Right atrium auricular region (tissue), 2 donors: ENCODE results near the gene TMEM139. TPM values are rescaled to one million over a fixed set of nuclear protein-coding genes. Genes with fewer than 3 reads are reported as not detected.
A peak's percentile ranks its signal among the peaks of the same experiment; 100 is the strongest.

Experiments
- DNase-seq: peaks from one replicate; pipeline ENCODE4 v3.0.0-alpha.2; 2019; ENCODE audit warnings: low spot score
- H3K27ac ChIP-seq, 2 donors: fragments of 200-600 bp; sonication (generic); 1 replicate in 1 of 2; 2 replicates in 1 of 2; pipeline ENCODE4 v1.5.1; 2016 to 2019
- H3K27me3 ChIP-seq, 2 donors: fragments of 200-600 bp; sonication (generic); one replicate each; pipeline versions ENCODE4 v1.5.1 to v1.6.0; 2017 to 2019
- H3K36me3 ChIP-seq: fragments of 200-600 bp; sonication (generic); one replicate; pipeline ENCODE4 v1.5.1; 2016
- H3K4me1 ChIP-seq, 2 donors: fragments of 200-600 bp; sonication (generic); one replicate each; pipeline versions ENCODE4 v1.5.1 to v1.6.0; 2017 to 2019
- H3K4me3 ChIP-seq, 2 donors: fragments of 200-600 bp; sonication (generic); 1 replicate in 1 of 2; 2 replicates in 1 of 2; pipeline ENCODE4 v1.5.1; 2017 to 2019; ENCODE audit warnings: mild to moderate bottlenecking in 1 of 2, moderate library complexity in 1 of 2
- H3K9me3 ChIP-seq, 2 donors: fragments of 200-600 bp; sonication (generic); one replicate each; pipeline ENCODE4 v1.5.1; 2019
- total RNA-seq, 2 donors: library from RNA; depleted of rRNA; stranded (reverse); fragments of >200 nt; gene quantifications; one replicate each; pipeline ENCODE4 v1.1.0, GENCODE V29; 2016
- TF ChIP-seq, protein P1 (sequence below), 2 donors: fragments of 200-600 bp; sonication (generic); IDR thresholded peaks; one replicate each; pipeline ENCODE4 v1.5.1; 2019; ENCODE audit warnings: antibody characterized with exemption in 2 of 2

The TMEM139 gene
- total RNA-seq, 2 donors from 2014 or later: 7.8 to 12.3 TPM

DNA sequence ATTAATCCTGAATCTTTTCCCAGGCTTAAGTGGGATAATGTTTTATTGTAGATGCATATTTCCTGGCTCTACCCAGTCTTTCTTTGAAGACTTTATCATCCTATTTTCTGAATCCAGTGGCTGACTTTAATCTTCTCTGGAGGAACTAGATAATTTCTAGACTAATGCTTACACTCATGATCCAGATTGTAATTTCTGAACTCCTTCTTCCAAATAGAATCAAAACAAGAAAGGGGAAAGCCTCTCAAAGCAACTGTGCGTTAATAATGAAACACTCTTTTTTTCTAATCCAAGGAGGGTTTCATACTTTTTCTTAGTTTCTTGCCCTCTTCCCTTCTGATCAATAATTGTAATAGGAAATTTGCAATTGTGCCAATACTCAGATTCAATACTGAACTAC is 13.5 kb upstream of the TMEM139 start:
- Histone ChIP-seq H3K4me1 (no peaks in the 10 kb centered on the region), H3K27ac (no peak overlapping the region), H3K27me3 (no peaks in the 10 kb centered on the region), H3K36me3 (peaks cover 29% of the 10 kb centered on the region), H3K9me3 (no peaks in the 10 kb centered on the region), H3K4me3 (no peak overlapping the region)
- TF ChIP-seq, protein P1, sequence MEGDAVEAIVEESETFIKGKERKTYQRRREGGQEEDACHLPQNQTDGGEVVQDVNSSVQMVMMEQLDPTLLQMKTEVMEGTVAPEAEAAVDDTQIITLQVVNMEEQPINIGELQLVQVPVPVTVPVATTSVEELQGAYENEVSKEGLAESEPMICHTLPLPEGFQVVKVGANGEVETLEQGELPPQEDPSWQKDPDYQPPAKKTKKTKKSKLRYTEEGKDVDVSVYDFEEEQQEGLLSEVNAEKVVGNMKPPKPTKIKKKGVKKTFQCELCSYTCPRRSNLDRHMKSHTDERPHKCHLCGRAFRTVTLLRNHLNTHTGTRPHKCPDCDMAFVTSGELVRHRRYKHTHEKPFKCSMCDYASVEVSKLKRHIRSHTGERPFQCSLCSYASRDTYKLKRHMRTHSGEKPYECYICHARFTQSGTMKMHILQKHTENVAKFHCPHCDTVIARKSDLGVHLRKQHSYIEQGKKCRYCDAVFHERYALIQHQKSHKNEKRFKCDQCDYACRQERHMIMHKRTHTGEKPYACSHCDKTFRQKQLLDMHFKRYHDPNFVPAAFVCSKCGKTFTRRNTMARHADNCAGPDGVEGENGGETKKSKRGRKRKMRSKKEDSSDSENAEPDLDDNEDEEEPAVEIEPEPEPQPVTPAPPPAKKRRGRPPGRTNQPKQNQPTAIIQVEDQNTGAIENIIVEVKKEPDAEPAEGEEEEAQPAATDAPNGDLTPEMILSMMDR (IDR thresholded peaks at IDR 0.05): no peak
- no peak for DNase-seq

DNA sequence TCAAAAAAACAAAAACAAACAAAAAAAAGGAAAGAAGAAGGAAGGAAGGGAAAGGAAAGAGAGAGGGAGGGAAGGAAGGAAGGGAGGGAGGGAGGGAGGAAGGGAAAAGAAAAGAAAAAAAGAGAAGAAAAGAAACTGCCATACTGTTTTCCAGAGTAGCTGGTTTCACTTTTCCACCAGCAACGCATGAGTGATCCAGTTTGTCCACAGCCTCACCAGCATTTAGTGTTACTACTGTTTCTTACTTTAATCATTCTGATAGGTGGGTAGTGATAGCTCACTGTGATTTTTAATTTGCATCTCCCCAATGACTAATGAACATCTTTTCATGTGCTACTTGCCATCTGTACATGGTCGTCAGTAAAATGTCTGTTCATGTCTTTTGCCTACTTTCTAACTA is 11.9 kb upstream of the TMEM139 start:
- peaks cover 21% of the 10 kb centered on the region for H3K36me3 ChIP-seq
- DNase-seq: no peak
- TF ChIP-seq, protein P1 (IDR thresholded peaks at IDR 0.05): no peak

DNA sequence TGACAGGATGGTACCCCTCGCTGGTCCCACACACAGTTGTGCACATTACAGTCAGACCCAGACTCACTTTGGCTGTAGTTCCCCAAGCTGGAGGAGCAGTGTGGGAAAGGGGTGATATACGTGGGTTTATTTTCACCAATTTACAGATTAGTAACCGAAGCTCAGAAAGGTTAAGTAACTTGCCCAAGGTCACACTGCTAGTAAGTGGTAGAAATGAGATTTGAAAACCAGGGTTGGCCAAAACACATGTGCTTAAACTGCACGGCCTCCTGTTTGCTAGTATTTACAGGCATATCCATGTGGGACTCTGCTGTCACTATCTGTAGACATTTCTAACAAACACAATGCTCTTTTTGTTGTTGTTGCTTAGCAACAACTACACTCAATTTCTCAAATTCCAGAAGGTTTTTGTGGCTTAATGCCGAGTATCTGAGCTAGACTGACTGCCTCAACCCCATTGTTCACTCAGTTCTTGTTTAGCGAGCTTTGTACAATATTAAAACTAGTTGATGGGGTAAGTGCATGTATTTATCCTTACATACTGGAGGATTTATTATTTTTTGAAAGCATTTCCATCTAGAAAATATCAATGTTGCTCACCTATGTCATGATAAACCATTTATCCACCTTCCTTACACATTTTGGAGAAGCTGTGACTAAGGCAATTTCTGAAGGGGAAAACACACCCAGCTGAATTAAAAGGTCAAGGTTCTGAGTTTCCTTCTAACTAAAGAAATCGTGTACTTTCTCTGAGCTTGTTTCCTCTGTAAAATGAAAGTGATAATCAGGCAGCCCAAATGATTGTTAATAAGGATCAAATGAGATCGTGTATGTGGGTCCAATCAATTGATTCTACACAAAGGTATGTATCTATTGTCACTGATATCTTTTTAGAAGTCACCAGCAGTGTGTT is 5.3 kb upstream of the TMEM139 start:
- peak overlapping the region; percentile 34 to 44 for H3K27ac ChIP-seq
- no peak for DNase-seq
- no peaks in the 10 kb centered on the region for H3K36me3 ChIP-seq
- peak overlapping the region in 1 of 2 donors; percentile 9 for H3K4me3 ChIP-seq
- H3K9me3 ChIP-seq: no peaks in the 10 kb centered on the region
- H3K27me3 ChIP-seq: no peaks in the 10 kb centered on the region
- H3K4me1 ChIP-seq: peaks cover 0 to 24% of the 10 kb centered on the region in 2 donors
- TF ChIP-seq, protein P1 (IDR thresholded peaks at IDR 0.05): no peak

More for the DNA sequence above, 11.9 kb upstream of the TMEM139 start:
- no peaks in the 10 kb centered on the region for H3K9me3 ChIP-seq
- no peak overlapping the region for H3K27ac ChIP-seq
- no peaks in the 10 kb centered on the region for H3K4me1 ChIP-seq
- no peaks in the 10 kb centered on the region for H3K27me3 ChIP-seq
- H3K4me3 ChIP-seq: no peak overlapping the region

DNA sequence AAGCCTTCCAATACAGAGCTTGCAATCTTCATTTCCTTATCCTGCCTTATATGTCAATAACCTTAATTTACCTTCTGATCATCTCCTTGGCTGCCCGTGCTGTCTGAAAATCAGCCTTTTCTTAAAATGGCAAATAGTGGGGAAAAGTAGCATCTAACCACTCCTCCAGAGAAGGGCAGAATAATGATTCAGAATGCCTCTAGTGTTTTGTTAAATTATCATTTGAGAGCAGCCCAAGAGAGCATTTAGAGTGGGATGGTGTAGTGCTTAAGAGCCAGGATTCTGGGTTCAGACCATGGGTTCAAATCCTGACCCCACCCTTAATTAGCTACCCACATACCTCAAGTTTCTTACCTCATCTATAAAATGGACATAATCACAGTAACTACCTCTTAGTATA is 4.6 kb upstream of the TMEM139 start:
- Histone ChIP-seq H3K9me3 (no peaks in the 10 kb centered on the region), H3K4me1 (peaks cover 0 to 25% of the 10 kb centered on the region in 2 donors), H3K4me3 (peak overlapping the region in 1 of 2 donors; percentile 9), H3K36me3 (no peaks in the 10 kb centered on the region), H3K27me3 (no peaks in the 10 kb centered on the region), H3K27ac (peak overlapping the region; percentile 34 to 44)
- DNase-seq: no peak
- TF ChIP-seq, protein P1 (IDR thresholded peaks at IDR 0.05): no peak

DNA sequence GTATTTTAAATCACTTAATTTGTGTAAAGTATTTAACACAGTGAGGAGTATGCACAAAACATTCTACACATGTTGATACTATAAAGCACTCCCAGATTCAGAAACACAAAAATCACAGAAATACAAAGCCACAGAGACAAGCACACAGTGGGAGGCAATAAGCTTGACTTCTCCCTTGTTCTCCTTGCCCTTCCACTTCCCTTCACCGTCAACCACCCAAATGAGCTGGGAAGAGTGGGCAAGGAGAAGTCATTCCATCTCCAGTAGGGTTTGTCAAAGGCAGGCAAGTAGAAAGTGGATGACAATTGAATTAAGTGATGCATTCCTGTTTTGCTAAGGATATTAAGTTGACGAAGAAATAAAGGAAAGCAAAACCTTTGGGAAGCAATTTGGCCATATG is 4.2 kb upstream of the TMEM139 start:
- Histone ChIP-seq H3K4me3 (no peak overlapping the region), H3K4me1 (peaks cover 0 to 25% of the 10 kb centered on the region in 2 donors), H3K36me3 (no peaks in the 10 kb centered on the region), H3K27ac (peak overlapping the region in 1 of 2 donors; percentile 34), H3K9me3 (no peaks in the 10 kb centered on the region), H3K27me3 (no peaks in the 10 kb centered on the region)
- DNase-seq: no peak
- TF ChIP-seq, protein P1 (IDR thresholded peaks at IDR 0.05): no peak
